GM10266 (cell line): ENCODE measurements around the gene FGFR3.

ENCODE experiments used
- DNase-seq: peaks from one replicate; pipeline ENCODE4 v3.0.0; 2012; ENCODE audit errors: extremely low spot score
- TF ChIP-seq, protein P1 (sequence below): IDR thresholded peaks from 2 replicates; pipeline ENCODE4 v1.5.1; 2012; ENCODE audit warnings: mild to moderate bottlenecking, low read depth; ENCODE audit not compliant: control insufficient read depth, insufficient read depth; ENCODE audit errors: missing control alignments

The FGFR3 gene

DNA sequence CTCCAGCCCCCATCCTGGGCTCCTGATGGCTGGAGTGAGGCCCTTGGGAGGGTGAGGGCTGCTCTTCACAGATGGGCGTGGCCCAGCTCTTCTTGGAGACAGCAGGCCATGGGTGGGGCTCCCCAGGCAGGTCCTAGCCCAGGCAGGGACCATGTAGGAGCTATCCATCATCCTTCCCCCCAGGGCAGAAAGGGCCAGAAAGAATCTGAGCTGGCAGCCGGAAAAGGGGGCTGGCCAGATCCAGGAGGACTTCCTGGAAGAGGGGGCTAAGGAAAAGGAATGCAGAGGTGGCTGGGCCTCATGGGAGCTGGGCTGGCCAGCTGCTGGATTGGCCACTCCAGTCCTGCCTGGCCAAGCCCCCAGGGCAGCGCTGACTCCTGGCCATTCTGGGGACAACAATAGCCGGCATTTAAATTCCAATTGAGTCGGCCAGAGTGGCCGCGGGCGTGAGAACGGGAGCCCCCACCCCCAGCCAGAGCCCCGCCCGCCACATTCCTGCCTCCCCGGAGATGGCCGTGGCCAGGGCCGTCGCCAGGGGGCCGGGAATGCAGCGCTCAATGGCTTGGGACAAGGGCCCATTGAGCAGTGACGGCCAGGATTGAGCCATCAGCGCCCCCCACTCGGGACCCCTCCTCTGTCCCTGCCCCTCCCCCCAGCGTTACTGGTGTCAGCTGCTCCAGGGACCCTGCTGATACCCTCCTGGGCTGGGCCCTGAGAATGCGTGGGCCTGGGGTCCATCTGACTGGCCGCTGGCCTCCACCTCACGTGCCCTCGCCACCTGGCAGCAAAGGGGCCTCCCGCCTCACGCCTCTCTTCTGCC is 15.1 kb upstream of the FGFR3 start:
- TF ChIP-seq, protein P1, sequence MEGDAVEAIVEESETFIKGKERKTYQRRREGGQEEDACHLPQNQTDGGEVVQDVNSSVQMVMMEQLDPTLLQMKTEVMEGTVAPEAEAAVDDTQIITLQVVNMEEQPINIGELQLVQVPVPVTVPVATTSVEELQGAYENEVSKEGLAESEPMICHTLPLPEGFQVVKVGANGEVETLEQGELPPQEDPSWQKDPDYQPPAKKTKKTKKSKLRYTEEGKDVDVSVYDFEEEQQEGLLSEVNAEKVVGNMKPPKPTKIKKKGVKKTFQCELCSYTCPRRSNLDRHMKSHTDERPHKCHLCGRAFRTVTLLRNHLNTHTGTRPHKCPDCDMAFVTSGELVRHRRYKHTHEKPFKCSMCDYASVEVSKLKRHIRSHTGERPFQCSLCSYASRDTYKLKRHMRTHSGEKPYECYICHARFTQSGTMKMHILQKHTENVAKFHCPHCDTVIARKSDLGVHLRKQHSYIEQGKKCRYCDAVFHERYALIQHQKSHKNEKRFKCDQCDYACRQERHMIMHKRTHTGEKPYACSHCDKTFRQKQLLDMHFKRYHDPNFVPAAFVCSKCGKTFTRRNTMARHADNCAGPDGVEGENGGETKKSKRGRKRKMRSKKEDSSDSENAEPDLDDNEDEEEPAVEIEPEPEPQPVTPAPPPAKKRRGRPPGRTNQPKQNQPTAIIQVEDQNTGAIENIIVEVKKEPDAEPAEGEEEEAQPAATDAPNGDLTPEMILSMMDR: no peak
- no peak for DNase-seq

DNA sequence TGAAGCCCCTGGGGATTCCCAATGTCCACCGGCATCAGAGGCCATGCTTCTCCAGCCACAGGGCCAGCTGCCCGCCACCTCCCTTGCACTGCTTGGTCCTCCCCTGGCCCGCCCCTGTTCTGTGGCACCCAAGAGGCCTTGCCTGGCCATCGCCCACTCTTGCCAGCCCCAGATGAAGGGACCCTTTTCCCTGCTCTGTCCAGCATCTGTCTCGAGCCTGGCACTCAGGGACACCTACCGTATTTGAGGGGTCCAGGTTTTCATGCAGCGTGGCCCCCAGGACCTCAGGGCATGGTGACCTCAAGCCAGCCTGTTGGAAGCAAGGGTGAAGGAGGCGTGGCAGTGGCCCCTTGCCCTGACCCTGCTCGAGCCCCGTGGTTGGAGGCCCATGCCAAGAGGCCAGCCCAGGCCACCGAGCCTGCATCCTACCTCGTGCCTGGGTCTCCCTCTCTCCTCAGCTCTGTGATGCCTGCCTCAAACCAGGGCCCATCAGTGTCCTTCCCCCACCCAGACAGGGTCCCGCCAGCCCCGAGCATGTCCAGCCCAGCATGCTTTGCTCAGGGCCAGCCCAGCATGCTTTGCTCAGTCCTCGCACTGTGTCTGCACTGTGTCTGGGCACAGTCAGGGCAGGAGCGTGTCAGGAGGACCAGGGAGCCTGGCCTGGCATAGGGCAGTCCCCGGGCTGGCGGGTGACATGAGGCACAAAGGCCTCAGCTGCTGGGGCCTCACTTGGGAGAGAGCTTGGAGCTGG is 14.3 kb upstream of the FGFR3 start:
- no peak for DNase-seq
- TF ChIP-seq, protein P1: no peak

DNA sequence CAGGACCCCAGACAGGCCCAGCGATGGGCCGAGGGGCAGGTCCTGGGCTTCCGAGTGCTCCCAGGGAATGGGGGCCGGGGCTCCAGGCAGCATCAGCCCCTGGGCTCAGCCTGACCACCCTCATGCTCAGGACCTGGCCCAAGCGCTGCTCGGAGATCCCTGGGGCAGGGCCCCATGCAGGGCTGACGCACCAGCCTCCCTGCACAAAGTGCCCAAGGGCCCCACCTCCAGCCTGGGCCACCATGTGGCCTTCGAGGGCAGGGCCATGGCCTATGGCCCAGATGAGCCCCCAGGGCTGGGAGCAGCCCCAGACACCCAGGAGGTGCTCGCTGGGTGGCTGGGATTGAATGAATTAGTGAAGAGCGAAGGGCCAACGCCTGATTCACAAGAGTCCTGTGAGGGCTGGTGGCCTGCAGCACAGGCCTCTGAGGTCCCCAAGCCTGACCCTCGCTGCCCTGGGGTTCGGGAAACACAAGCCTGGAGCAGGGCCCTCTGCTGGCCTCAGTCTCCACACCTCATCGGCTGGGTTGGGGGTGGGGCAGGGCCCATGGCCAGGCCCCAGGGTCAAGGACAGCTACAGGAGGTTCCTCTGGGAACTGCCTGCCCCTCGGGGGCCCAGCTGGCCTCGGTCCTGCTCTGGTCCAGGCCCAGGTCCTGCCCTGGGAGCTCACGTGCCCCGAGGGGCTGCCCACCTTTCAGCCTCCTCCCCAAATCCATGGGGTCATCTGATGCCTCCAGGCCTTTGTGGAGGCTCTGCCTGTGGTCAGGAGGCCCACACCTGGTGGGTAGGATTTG is 13.3 kb upstream of the FGFR3 start:
- DNase-seq: no peak
- TF ChIP-seq, protein P1: no peak

DNA sequence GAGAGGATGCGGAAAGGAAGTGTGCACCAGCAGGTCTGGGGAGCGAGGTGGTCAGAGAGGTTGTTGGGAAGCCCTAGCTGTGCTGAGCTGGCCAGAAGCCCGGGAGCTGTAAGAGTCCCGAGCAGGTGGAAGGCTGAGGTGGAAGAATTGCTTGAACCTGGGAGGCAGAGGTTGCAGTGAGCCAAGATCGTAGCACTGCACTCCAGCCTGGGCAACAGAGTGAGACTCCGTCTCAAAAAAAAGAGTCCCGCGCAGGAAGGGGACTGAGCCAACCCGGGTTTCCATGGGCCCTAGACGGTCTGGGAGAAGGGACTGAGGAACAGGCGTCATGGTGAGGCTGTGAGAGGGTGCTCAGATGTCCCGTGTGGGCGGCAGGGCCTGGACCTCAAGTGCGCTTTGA is 12.7 kb upstream of the FGFR3 start:
- TF ChIP-seq, protein P1: no peak
- no peak for DNase-seq

DNA sequence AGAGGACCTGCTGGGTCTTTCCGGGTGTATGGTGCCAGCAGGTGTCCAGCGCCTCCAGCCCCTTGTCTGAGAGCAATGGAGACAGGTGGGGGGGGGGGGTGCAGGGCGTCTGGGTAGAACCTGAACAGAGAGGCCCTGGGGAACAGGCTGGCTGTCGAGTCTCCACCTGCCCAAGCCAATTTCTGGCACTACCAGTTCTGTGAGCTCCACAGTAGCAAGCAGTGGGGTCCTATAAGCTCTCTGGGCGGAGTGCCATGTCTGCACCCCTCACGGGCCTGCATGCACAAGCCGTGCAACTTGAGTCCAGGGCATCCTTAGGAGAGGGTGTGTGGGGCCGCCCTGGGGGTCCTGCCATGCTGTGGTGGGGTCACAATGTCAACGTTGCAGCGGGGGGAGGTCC is 10.1 kb upstream of the FGFR3 start:
- no peak for DNase-seq
- TF ChIP-seq, protein P1: no peak

GRCh38 chr4:1783970-1784369 is 9.1 kb upstream of the FGFR3 start:
- TF ChIP-seq, protein P1: no peak

More at GRCh38 chr4:1783970-1784369, 9.1 kb upstream of the FGFR3 start:
- DNase-seq: no peak
